Upper lobe of right lung (tissue), 1 donor: Measurements from ENCODE around the gene SMC5. TPM values are rescaled to one million over a fixed set of nuclear protein-coding genes. Genes with fewer than 3 reads are reported as not detected.

Experiments used
- ATAC-seq: fragments of 200-7000 bp; cut with Tn5 transposase; one replicate; pipeline ENCODE4 v1.9.1; 2020; ENCODE audit warnings: mild to moderate bottlenecking, moderate library complexity
- DNase-seq: peaks from one replicate; pipeline ENCODE4 v3.0.0-alpha.2; 2020
- H3K27ac ChIP-seq: fragments of 200-600 bp; one replicate; pipeline ENCODE4 v1.8.0; 2022
- H3K27me3 ChIP-seq: fragments of 200-600 bp; one replicate; pipeline ENCODE4 v1.8.0; 2022; ENCODE audit warnings: mild to moderate bottlenecking
- H3K36me3 ChIP-seq: fragments of 200-600 bp; one replicate; pipeline ENCODE4 v1.8.0; 2022
- H3K4me1 ChIP-seq: fragments of 200-600 bp; one replicate; pipeline ENCODE4 v1.8.0; 2022
- H3K4me3 ChIP-seq: fragments of 200-600 bp; one replicate; pipeline ENCODE4 v1.8.0; 2022; ENCODE audit warnings: mild to moderate bottlenecking
- H3K9me3 ChIP-seq: fragments of 200-600 bp; one replicate; pipeline ENCODE4 v1.8.0; 2022
- intact Hi-C: fragments of 100-400 bp; cut with DNase I; formaldehyde crosslinking; loops from one replicate; pipeline ENCODE4 v1.11.0; 2022
- total RNA-seq: library from RNA; stranded (reverse); fragmentation: NEBNext Ultra II Directional; extraction: Animal tissue kit (Norgen Biotek cat#: 25700); gene quantifications from one replicate; pipeline ENCODE4 v1.2.1, GENCODE V29; 2021
- TF ChIP-seq, protein P1 (sequence below): fragments of 200-600 bp; IDR thresholded peaks from one replicate; pipeline ENCODE4 v1.8.0; 2022; ENCODE audit warnings: antibody characterized with exemption
- donor health status: DM: no; HTN: yes; CAD: no; lungs with severe emphysema.

SMC5 gene
- total RNA-seq, 1 donor from 2014 or later: 32.6 TPM

- H3K9me3 ChIP-seq: no peaks in the 10 kb centered on the region
- H3K4me3 ChIP-seq: no peak overlapping the region
- H3K36me3 ChIP-seq: peaks cover 40% of the 10 kb centered on the region
- H3K27ac ChIP-seq: no peak overlapping the region
- H3K27me3 ChIP-seq: no peaks in the 10 kb centered on the region
- TF ChIP-seq, protein P1, sequence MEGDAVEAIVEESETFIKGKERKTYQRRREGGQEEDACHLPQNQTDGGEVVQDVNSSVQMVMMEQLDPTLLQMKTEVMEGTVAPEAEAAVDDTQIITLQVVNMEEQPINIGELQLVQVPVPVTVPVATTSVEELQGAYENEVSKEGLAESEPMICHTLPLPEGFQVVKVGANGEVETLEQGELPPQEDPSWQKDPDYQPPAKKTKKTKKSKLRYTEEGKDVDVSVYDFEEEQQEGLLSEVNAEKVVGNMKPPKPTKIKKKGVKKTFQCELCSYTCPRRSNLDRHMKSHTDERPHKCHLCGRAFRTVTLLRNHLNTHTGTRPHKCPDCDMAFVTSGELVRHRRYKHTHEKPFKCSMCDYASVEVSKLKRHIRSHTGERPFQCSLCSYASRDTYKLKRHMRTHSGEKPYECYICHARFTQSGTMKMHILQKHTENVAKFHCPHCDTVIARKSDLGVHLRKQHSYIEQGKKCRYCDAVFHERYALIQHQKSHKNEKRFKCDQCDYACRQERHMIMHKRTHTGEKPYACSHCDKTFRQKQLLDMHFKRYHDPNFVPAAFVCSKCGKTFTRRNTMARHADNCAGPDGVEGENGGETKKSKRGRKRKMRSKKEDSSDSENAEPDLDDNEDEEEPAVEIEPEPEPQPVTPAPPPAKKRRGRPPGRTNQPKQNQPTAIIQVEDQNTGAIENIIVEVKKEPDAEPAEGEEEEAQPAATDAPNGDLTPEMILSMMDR: no peak
- DNase-seq (no peak), ATAC-seq (no peak)
- peaks cover 31% of the 10 kb centered on the region for H3K4me1 ChIP-seq
- intact Hi-C loops: no loop called here
Measured at GRCh38 chr9:70385426-70385825, 126.6 kb downstream of the SMC5 start.

DNA sequence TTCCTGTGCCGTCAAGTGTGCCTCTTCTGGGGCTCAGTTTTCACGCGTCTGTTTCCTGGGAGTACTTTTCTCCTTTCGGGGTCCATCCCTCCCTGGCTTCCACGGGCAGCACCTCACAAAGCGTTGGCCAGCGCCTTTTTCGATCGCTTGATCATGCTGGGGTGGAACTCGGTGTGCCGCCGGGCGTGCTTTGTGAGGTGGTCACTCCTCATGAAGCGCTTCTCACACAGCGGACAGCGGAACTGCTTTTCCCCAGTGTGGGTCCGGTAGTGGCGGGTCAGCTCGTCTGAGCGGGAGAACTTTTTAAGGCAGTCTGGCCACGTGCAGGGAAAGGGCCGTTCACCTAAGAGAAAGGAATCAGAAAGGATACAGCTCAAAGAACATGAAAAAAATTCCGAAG lies 128.9 kb downstream of the SMC5 start:
- H3K4me1 ChIP-seq: peaks cover 50% of the 10 kb centered on the region
- TF ChIP-seq, protein P1: no peak
- intact Hi-C loops: no loop called here
- H3K27ac ChIP-seq: no peak overlapping the region
- H3K36me3 ChIP-seq: peaks cover 40% of the 10 kb centered on the region
- H3K4me3 ChIP-seq: no peak overlapping the region
- H3K27me3 ChIP-seq: no peaks in the 10 kb centered on the region
- ATAC-seq: no peak
- no peak for DNase-seq
- H3K9me3 ChIP-seq: no peaks in the 10 kb centered on the region

GRCh38 chr9:70389188-70389587 lies 130.4 kb downstream of the SMC5 start:
- Histone ChIP-seq H3K27ac (no peak overlapping the region), H3K4me3 (no peak overlapping the region), H3K4me1 (peaks cover 54% of the 10 kb centered on the region), H3K9me3 (no peaks in the 10 kb centered on the region), H3K27me3 (no peaks in the 10 kb centered on the region), H3K36me3 (peaks cover 34% of the 10 kb centered on the region)
- TF ChIP-seq, protein P1: no peak
- DNase-seq (no peak), ATAC-seq (peak; percentile 3)
- intact Hi-C loops: no loop called here

DNA sequence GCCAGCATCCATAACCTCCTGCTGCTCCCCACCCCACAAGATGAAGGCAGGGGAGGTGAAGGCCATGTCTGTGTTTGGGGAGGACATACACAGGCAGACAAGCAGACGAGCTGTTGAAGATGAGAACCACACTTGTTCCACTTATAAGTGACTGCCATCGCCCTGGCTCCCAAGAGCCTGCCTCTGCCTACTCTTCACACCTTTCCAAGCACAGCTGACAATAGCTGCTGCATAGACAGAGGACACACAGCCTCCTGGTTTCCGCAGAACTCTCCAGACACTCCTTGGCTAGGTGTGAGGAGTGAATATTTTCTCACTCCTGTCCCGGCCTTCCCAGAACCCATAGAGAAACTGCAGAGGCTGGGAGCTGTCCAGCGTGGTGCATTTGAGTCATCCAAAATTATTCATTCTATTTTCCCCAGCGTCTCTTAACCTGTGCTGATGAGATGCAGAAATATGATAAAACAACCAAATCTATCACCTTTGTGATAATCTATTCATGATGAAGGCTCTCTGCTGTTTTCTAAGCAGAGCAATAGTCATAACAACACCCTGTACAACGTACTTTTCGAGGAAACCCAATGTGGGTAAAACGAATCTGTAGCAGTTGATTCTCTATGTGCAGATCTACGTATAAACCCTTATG lies 131.0 kb downstream of the SMC5 start:
- Histone ChIP-seq H3K4me1 (peaks cover 55% of the 10 kb centered on the region), H3K27ac (no peak overlapping the region), H3K9me3 (no peaks in the 10 kb centered on the region), H3K27me3 (no peaks in the 10 kb centered on the region), H3K36me3 (peaks cover 29% of the 10 kb centered on the region), H3K4me3 (no peak overlapping the region)
- DNase-seq (no peak), ATAC-seq (peak; percentile 42)
- intact Hi-C loops: no loop called here
- TF ChIP-seq, protein P1: no peak

- intact Hi-C loops: no loop called here
- Histone ChIP-seq H3K4me1 (peaks cover 66% of the 10 kb centered on the region), H3K27ac (no peak overlapping the region), H3K4me3 (no peak overlapping the region), H3K9me3 (no peaks in the 10 kb centered on the region), H3K27me3 (no peaks in the 10 kb centered on the region), H3K36me3 (peaks cover 19% of the 10 kb centered on the region)
- peak; percentile 21 for ATAC-seq
- TF ChIP-seq, protein P1: no peak
- no peak for DNase-seq
Measured at GRCh38 chr9:70390933-70391341, 132.2 kb downstream of the SMC5 start.

- intact Hi-C loops: no loop called here
- Histone ChIP-seq H3K27me3 (no peaks in the 10 kb centered on the region), H3K4me1 (peaks cover 72% of the 10 kb centered on the region), H3K27ac (no peak overlapping the region), H3K36me3 (peaks cover 6% of the 10 kb centered on the region), H3K9me3 (no peaks in the 10 kb centered on the region), H3K4me3 (no peak overlapping the region)
- DNase-seq (no peak), ATAC-seq (peak; percentile 67)
- TF ChIP-seq, protein P1: peak; percentile 33
Measured at GRCh38 chr9:70392189-70392588, 133.4 kb downstream of the SMC5 start.
